ENCODE data around the gene TANC1. TPM values are rescaled to one million over a fixed set of nuclear protein-coding genes. Genes with fewer than 3 reads are reported as not detected.

The TANC1 gene
- total RNA-seq, 6 experiments from 2014 or later, result 4.0 to 12.7 (median 11.3) TPM

DNA sequence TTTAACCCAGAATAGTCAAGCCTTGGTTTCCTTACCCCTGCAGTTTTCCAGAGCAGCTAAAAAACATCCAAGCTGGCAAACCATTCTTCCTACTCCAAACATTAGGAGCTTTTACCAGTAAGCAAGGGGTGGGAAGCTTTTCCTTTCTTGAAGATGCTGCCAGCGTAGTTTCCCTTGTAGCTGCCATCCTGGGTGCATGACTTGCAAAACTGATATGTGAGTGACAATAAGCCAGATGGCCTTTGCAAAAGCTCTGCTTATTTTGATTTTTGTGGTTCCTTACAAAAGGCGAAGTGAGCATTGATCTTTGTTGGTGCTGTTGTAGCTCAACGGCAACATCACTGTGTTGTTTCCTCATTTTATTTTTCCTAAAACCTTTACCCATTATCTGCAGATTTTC, 179.2 kb downstream of the TANC1 start:
- H3K9me3 ChIP-seq, result no peaks in the 10 kb centered on the region
- 66% methylated on average over 3 of the region's 3 CpGs for WGBS (ENCODE audit: insufficient coverage, low coverage, low lambda C conversion rate, missing lambda C conversion rate)
- peaks cover 0 to 4% (median 0%) of the 10 kb centered on the region in 4 donors for H3K36me3 ChIP-seq
- H3K4me1 ChIP-seq, result peaks cover 2 to 44% (median 20%) of the 10 kb centered on the region in 4 donors
- ATAC-seq (no peak), DNase-seq (no peak)
- no peak overlapping the region for H3K27ac ChIP-seq
- intact Hi-C loops (cut with DNase I), result no loop called here
- no peaks in the 10 kb centered on the region for H3K27me3 ChIP-seq
- H3K4me3 ChIP-seq, result no peak overlapping the region
- TF ChIP-seq, protein P1, sequence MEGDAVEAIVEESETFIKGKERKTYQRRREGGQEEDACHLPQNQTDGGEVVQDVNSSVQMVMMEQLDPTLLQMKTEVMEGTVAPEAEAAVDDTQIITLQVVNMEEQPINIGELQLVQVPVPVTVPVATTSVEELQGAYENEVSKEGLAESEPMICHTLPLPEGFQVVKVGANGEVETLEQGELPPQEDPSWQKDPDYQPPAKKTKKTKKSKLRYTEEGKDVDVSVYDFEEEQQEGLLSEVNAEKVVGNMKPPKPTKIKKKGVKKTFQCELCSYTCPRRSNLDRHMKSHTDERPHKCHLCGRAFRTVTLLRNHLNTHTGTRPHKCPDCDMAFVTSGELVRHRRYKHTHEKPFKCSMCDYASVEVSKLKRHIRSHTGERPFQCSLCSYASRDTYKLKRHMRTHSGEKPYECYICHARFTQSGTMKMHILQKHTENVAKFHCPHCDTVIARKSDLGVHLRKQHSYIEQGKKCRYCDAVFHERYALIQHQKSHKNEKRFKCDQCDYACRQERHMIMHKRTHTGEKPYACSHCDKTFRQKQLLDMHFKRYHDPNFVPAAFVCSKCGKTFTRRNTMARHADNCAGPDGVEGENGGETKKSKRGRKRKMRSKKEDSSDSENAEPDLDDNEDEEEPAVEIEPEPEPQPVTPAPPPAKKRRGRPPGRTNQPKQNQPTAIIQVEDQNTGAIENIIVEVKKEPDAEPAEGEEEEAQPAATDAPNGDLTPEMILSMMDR (IDR thresholded peaks at IDR 0.05), result no peak
- TF ChIP-seq POLR2A (IDR thresholded peaks at IDR 0.05), result no peak

DNA sequence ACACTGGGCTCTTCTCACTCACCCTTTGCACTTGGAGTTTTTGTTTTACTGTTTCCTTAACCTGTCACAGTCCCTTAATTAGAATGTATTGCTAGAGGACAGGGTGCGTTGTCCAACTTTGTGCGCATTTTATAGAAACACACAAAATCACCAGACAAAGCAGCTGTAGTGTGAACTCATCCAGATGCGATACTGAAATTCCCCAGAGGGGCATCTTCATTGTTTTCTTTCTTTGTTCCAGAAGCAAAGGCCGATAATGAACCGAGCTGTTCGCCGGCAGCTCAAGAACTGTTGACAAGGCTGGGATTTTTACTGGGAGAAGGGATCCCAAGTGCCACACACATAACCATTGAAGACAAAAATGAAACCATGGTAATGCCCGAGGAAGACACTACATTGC, 180.5 kb downstream of the TANC1 start:
- no peak overlapping the region for H3K27ac ChIP-seq
- H3K4me1 ChIP-seq, result peaks cover 2 to 44% (median 20%) of the 10 kb centered on the region in 4 donors
- no peak for ATAC-seq
- intact Hi-C loops (cut with DNase I), result no loop called here
- WGBS (ENCODE audit: insufficient coverage, low coverage, low lambda C conversion rate, missing lambda C conversion rate), result 88% methylated on average over 8 of the region's 8 CpGs
- DNase-seq, result no peak
- no peaks in the 10 kb centered on the region for H3K27me3 ChIP-seq
- H3K9me3 ChIP-seq, result no peaks in the 10 kb centered on the region
- H3K4me3 ChIP-seq, result no peak overlapping the region
- H3K36me3 ChIP-seq, result peaks cover 0 to 4% (median 0%) of the 10 kb centered on the region in 4 donors
- TF ChIP-seq, protein P1 (IDR thresholded peaks at IDR 0.05), result no peak
- no peak for TF ChIP-seq POLR2A (IDR thresholded peaks at IDR 0.05)

DNA sequence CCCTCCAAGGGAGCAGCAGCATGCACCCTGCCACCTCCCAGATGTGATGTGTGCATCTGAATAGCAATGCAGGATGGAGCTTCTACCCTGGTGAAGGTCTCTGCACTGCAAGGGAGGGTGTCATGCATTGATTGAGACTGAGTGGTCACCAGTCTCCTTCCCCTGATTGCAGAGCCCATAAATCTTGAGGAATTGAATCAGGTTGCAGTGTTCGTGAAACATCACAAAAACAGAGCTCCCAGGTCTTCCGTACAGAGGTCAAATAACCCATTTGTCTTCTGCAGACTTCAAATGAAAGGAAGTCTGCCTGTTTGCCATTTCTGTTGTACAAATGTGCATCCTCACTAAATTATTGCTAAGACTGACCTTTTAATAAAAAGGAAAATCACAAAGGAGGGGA, 181.3 kb downstream of the TANC1 start:
- Histone ChIP-seq H3K4me1 (peaks cover 2 to 44% (median 20%) of the 10 kb centered on the region in 4 donors), H3K36me3 (peaks cover 0 to 4% (median 0%) of the 10 kb centered on the region in 4 donors), H3K4me3 (no peak overlapping the region), H3K27ac (no peak overlapping the region), H3K27me3 (no peaks in the 10 kb centered on the region), H3K9me3 (no peaks in the 10 kb centered on the region)
- WGBS (ENCODE audit: insufficient coverage, low coverage, low lambda C conversion rate, missing lambda C conversion rate), result 38% methylated on average over 2 of the region's 2 CpGs
- DNase-seq, result no peak
- no peak for ATAC-seq
- intact Hi-C loops (cut with DNase I), result no loop called here
- TF ChIP-seq, protein P1 (IDR thresholded peaks at IDR 0.05), result no peak
- no peak for TF ChIP-seq POLR2A (IDR thresholded peaks at IDR 0.05)

DNA sequence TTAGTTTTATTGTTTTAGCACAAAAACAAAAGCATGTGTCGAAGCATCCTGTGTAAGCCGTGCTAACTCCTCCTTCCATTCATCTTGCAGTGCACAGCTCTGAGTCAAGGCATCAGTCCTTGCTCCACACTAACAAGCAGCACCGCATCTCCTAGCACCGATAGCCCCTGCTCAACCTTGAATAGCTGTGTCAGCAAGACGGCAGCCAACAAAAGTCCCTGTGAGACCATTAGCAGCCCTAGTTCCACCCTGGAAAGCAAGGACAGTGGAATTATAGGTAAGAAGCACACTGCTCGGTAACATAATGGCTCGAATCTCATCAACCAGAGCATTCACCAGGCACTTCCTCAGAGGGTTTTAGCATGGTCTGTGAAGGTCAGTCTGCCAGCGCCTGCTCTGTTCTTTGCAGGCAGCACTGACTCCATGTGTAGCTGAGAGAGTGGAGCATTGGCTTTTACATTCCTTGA, 181.9 kb downstream of the TANC1 start:
- peaks cover 2 to 44% (median 18%) of the 10 kb centered on the region in 4 donors for H3K4me1 ChIP-seq
- no peak overlapping the region for H3K4me3 ChIP-seq
- H3K27ac ChIP-seq, result no peak overlapping the region
- no peak for TF ChIP-seq POLR2A (IDR thresholded peaks at IDR 0.05)
- TF ChIP-seq, protein P1 (IDR thresholded peaks at IDR 0.05), result no peak
- no peaks in the 10 kb centered on the region for H3K27me3 ChIP-seq
- WGBS (ENCODE audit: insufficient coverage, low coverage, low lambda C conversion rate, missing lambda C conversion rate), result 71% methylated on average over 8 of the region's 8 CpGs
- peaks cover 0 to 4% (median 0%) of the 10 kb centered on the region in 4 donors for H3K36me3 ChIP-seq
- DNase-seq (no peak), ATAC-seq (peak in 3 of 4 donors; percentile 9 to 35 (median 34))
- intact Hi-C loops (cut with DNase I), result no loop called here
- H3K9me3 ChIP-seq, result no peaks in the 10 kb centered on the region

All from right lobe of liver (tissue), 6 donors.